Neuronal stem cell (in vitro differentiated cells): ENCODE results near the gene GRIN2A.

Experiments
- DNase-seq: peaks from one replicate; pipeline ENCODE4 v3.0.0-alpha.2; 2013; ENCODE audit warnings: low spot score
- H2AFZ ChIP-seq: one replicate; pipeline ENCODE4 v1.6.1; 2013; ENCODE audit warnings: mild to moderate bottlenecking, low read length, inconsistent platforms
- H2AK5ac ChIP-seq: 2 replicates; pipeline ENCODE4 v1.6.1; 2013; ENCODE audit warnings: low read depth, mild to moderate bottlenecking, inconsistent platforms, low read length, moderate library complexity, mixed read lengths
- H2BK120ac ChIP-seq: 2 replicates; pipeline ENCODE4 v1.6.1; 2013; ENCODE audit warnings: low read depth, mild to moderate bottlenecking, inconsistent platforms, low read length, moderate library complexity, mixed read lengths
- H2BK12ac ChIP-seq: one replicate; pipeline ENCODE4 v1.6.1; 2013; ENCODE audit warnings: low read length, inconsistent platforms
- H2BK15ac ChIP-seq: 2 replicates; pipeline ENCODE4 v1.6.1; 2013; ENCODE audit warnings: mild to moderate bottlenecking, low read length, inconsistent platforms, mixed read lengths
- H2BK5ac ChIP-seq: one replicate; pipeline ENCODE4 v1.6.1; 2013; ENCODE audit warnings: inconsistent platforms, mild to moderate bottlenecking, low read length, moderate library complexity
- H3K14ac ChIP-seq: one replicate; pipeline ENCODE4 v1.6.1; 2013; ENCODE audit warnings: low read length, inconsistent platforms
- H3K18ac ChIP-seq: 2 replicates; pipeline ENCODE4 v1.6.1; 2013; ENCODE audit warnings: low read length, inconsistent platforms
- H3K23ac ChIP-seq: 2 replicates; pipeline ENCODE4 v1.6.1; 2013; ENCODE audit warnings: low read depth, mild to moderate bottlenecking, mixed read lengths, low read length, inconsistent platforms; ENCODE audit not compliant: poor library complexity
- H3K27ac ChIP-seq: replicated peaks from 3 replicates; pipeline ENCODE4 v1.5.1; 2013; ENCODE audit warnings: low read length, inconsistent platforms
- H3K27me3 ChIP-seq, 3 experiments: 2 replicates each; pipeline ENCODE4 v1.6.1; 2013; ENCODE audit warnings: low read length in 3 of 3, mild to moderate bottlenecking in 2 of 3, inconsistent platforms in 1 of 3, low read depth in 1 of 3, mixed read lengths in 1 of 3, moderate library complexity in 1 of 3; ENCODE audit not compliant: control insufficient read depth in 3 of 3, insufficient read depth in 3 of 3
- H3K36me3 ChIP-seq, 2 donors: replicated peaks in 1 of 2; 2 replicates each; pipeline ENCODE4 v1.6.1; 2013; ENCODE audit warnings: low read length in 2 of 2; ENCODE audit not compliant: control insufficient read depth in 2 of 2, insufficient read depth in 2 of 2
- H3K4ac ChIP-seq: 2 replicates; pipeline ENCODE4 v1.6.1; 2013; ENCODE audit warnings: inconsistent platforms, mild to moderate bottlenecking, low read length, moderate library complexity
- H3K4me1 ChIP-seq, 2 donors: 1 replicate in 1 of 2; 2 replicates in 1 of 2; pipeline ENCODE4 v1.6.1; 2013; ENCODE audit warnings: low read length in 2 of 2, low read depth in 1 of 2; ENCODE audit not compliant: control insufficient read depth in 2 of 2, insufficient read depth in 1 of 2
- H3K4me2 ChIP-seq: one replicate; pipeline ENCODE4 v1.6.1; 2013; ENCODE audit warnings: mild to moderate bottlenecking, low read length, inconsistent platforms; ENCODE audit not compliant: insufficient read depth, poor library complexity, severe bottlenecking
- H3K4me3 ChIP-seq, 2 donors: 2 replicates each; pipeline ENCODE4 v1.5.1; 2013; ENCODE audit warnings: low read length in 2 of 2, mild to moderate bottlenecking in 2 of 2, inconsistent platforms in 1 of 2, moderate library complexity in 1 of 2
- H3K79me1 ChIP-seq: one replicate; pipeline ENCODE4 v1.6.1; 2013; ENCODE audit warnings: low read depth, mild to moderate bottlenecking, inconsistent platforms, low read length, moderate library complexity
- H3K9ac ChIP-seq: one replicate; pipeline ENCODE4 v1.6.1; 2013; ENCODE audit warnings: mild to moderate bottlenecking, low read depth, low read length, inconsistent platforms; ENCODE audit not compliant: poor library complexity
- H3K9me3 ChIP-seq, 2 donors: replicated peaks in 1 of 2; 2 replicates each; pipeline versions ENCODE3 to v1.6.1; 2013; ENCODE audit warnings: low read length in 2 of 2, mild to moderate bottlenecking in 2 of 2, inconsistent platforms in 1 of 2, low read depth in 1 of 2, mixed read lengths in 1 of 2, moderate library complexity in 1 of 2; ENCODE audit not compliant: control insufficient read depth in 2 of 2, insufficient read depth in 1 of 2
- H4K8ac ChIP-seq: one replicate; pipeline ENCODE4 v1.6.1; 2013; ENCODE audit warnings: low read depth, mild to moderate bottlenecking, inconsistent platforms, low read length, moderate library complexity
- H4K91ac ChIP-seq: one replicate; pipeline ENCODE4 v1.6.1; 2013; ENCODE audit warnings: low read length, low read depth, mild to moderate bottlenecking, inconsistent platforms; ENCODE audit not compliant: poor library complexity
- WGBS, 2 donors: extraction: QIAGEN DNeasy Blood & Tissue Kit; methylation state at CpG; one replicate each; pipeline ENCODE4 v1.1.7; 2013; ENCODE audit warnings: missing lambda C conversion rate in 2 of 2, mixed read lengths in 1 of 2; ENCODE audit not compliant: insufficient read length in 2 of 2, insufficient replicate concordance in 1 of 2; ENCODE audit errors: extremely low coverage in 2 of 2; 5-methylcytosine and 5-hydroxymethylcytosine counted together

Gene GRIN2A

GRCh38 chr16:9911231-9911630 lies 271.0 kb downstream of the GRIN2A start:
- H3K27ac ChIP-seq: no peak overlapping the region
- no peaks in the 10 kb centered on the region for H3K36me3 ChIP-seq
- no peaks in the 10 kb centered on the region for H3K9me3 ChIP-seq
- H4K91ac ChIP-seq: no peak overlapping the region
- no peaks in the 10 kb centered on the region for H3K27me3 ChIP-seq
- no peak overlapping the region for H3K9ac ChIP-seq
- no peaks in the 10 kb centered on the region for H3K79me1 ChIP-seq
- no peak overlapping the region for H4K8ac ChIP-seq
- H2AFZ ChIP-seq: no peak overlapping the region
- H2AK5ac ChIP-seq: no peak overlapping the region
- no peak overlapping the region for H2BK15ac ChIP-seq
- H3K4ac ChIP-seq: no peak overlapping the region
- no peak overlapping the region for H2BK5ac ChIP-seq
- no peak overlapping the region for H3K4me2 ChIP-seq
- H3K4me1 ChIP-seq: no peaks in the 10 kb centered on the region
- H2BK120ac ChIP-seq: no peak overlapping the region
- no peak overlapping the region for H3K18ac ChIP-seq
- no peak overlapping the region for H3K4me3 ChIP-seq
- no peak overlapping the region for H2BK12ac ChIP-seq
- DNase-seq: no peak
- H3K23ac ChIP-seq: no peak overlapping the region
- H3K14ac ChIP-seq: no peak overlapping the region
- no CpG with 5 or more reads among the region's 4 CpGs for WGBS, 2 donors

GRCh38 chr16:9909072-9909825 lies 273.0 kb downstream of the GRIN2A start:
- no peak overlapping the region for H3K4me3 ChIP-seq
- DNase-seq: no peak
- no peak overlapping the region for H2BK120ac ChIP-seq
- no peak overlapping the region for H3K9ac ChIP-seq
- H2BK15ac ChIP-seq: no peak overlapping the region
- H4K8ac ChIP-seq: no peak overlapping the region
- H3K27ac ChIP-seq: no peak overlapping the region
- H3K27me3 ChIP-seq: no peaks in the 10 kb centered on the region
- H2BK5ac ChIP-seq: no peak overlapping the region
- no peak overlapping the region for H3K23ac ChIP-seq
- H3K36me3 ChIP-seq: no peaks in the 10 kb centered on the region
- no peak overlapping the region for H3K4ac ChIP-seq
- H3K9me3 ChIP-seq: no peaks in the 10 kb centered on the region
- H4K91ac ChIP-seq: no peak overlapping the region
- no peaks in the 10 kb centered on the region for H3K79me1 ChIP-seq
- H2AK5ac ChIP-seq: no peak overlapping the region
- no peak overlapping the region for H2AFZ ChIP-seq
- no peaks in the 10 kb centered on the region for H3K4me1 ChIP-seq
- H3K4me2 ChIP-seq: no peak overlapping the region
- H3K14ac ChIP-seq: no peak overlapping the region
- no CpG with 5 or more reads among the region's 2 CpGs for WGBS, 2 donors
- no peak overlapping the region for H3K18ac ChIP-seq
- no peak overlapping the region for H2BK12ac ChIP-seq

GRCh38 chr16:9908613-9909012 lies 273.6 kb downstream of the GRIN2A start:
- H3K27ac ChIP-seq: no peak overlapping the region
- no peak overlapping the region for H2AK5ac ChIP-seq

GRCh38 chr16:9907752-9908151 lies 274.5 kb downstream of the GRIN2A start:
- no peak overlapping the region for H3K27ac ChIP-seq
- DNase-seq: no peak
- H3K9me3 ChIP-seq: no peaks in the 10 kb centered on the region
- H3K18ac ChIP-seq: no peak overlapping the region
- no peak overlapping the region for H3K14ac ChIP-seq
- H3K79me1 ChIP-seq: no peaks in the 10 kb centered on the region
- no peak overlapping the region for H2BK120ac ChIP-seq
- WGBS, 2 donors: no CpG with 5 or more reads among the region's 8 CpGs
- no peak overlapping the region for H3K23ac ChIP-seq
- no peaks in the 10 kb centered on the region for H3K36me3 ChIP-seq
- no peak overlapping the region for H2BK5ac ChIP-seq
- no peaks in the 10 kb centered on the region for H3K27me3 ChIP-seq
- no peak overlapping the region for H2BK12ac ChIP-seq
- H3K4me3 ChIP-seq: no peak overlapping the region
- no peak overlapping the region for H2AFZ ChIP-seq
- no peak overlapping the region for H3K9ac ChIP-seq
- H2AK5ac ChIP-seq: no peak overlapping the region
- H3K4ac ChIP-seq: no peak overlapping the region
- H3K4me2 ChIP-seq: no peak overlapping the region
- H3K4me1 ChIP-seq: no peaks in the 10 kb centered on the region
- H2BK15ac ChIP-seq: no peak overlapping the region
- H4K91ac ChIP-seq: no peak overlapping the region
- no peak overlapping the region for H4K8ac ChIP-seq

More at GRCh38 chr16:9908613-9909012, 273.6 kb downstream of the GRIN2A start:
- no peak overlapping the region for H3K14ac ChIP-seq
- no peak overlapping the region for H4K91ac ChIP-seq
- no CpG with 5 or more reads among the region's 5 CpGs for WGBS, 2 donors
- no peak overlapping the region for H2BK5ac ChIP-seq
- no peaks in the 10 kb centered on the region for H3K36me3 ChIP-seq
- no peak overlapping the region for H3K4me2 ChIP-seq
- H3K9ac ChIP-seq: no peak overlapping the region
- no peak overlapping the region for H3K23ac ChIP-seq
- no peaks in the 10 kb centered on the region for H3K4me1 ChIP-seq
- H3K4ac ChIP-seq: no peak overlapping the region
- H3K18ac ChIP-seq: no peak overlapping the region
- no peak overlapping the region for H2AFZ ChIP-seq
- H3K79me1 ChIP-seq: no peaks in the 10 kb centered on the region
- H3K27me3 ChIP-seq: no peaks in the 10 kb centered on the region
- H2BK12ac ChIP-seq: no peak overlapping the region
- H2BK120ac ChIP-seq: no peak overlapping the region
- no peak overlapping the region for H2BK15ac ChIP-seq
- no peaks in the 10 kb centered on the region for H3K9me3 ChIP-seq
- DNase-seq: no peak
- no peak overlapping the region for H4K8ac ChIP-seq
- no peak overlapping the region for H3K4me3 ChIP-seq
